Upper lobe of left lung (tissue), 4 donors: Measurements from ENCODE around the gene DDX1.

ENCODE experiments used
- EP300 ChIP-seq, 4 donors: sonication (generic); formaldehyde crosslinking; IDR thresholded peaks; one replicate each; pipeline ENCODE4 v1.5.1; 2017; ENCODE audit warnings: antibody characterized with exemption in 4 of 4, control low read depth in 2 of 4
- POLR2A ChIP-seq, 4 donors: fragments of 450-650 bp; IDR thresholded peaks; one replicate each; pipeline ENCODE4 v1.5.1; 2016 to 2017; ENCODE audit warnings: antibody characterized with exemption in 4 of 4, mild to moderate bottlenecking in 2 of 4
- POLR2AphosphoS5 ChIP-seq, 2 donors: sonication (generic); formaldehyde crosslinking; IDR thresholded peaks; one replicate each; pipeline ENCODE4 v1.5.1; 2017; ENCODE audit warnings: antibody characterized with exemption in 2 of 2
- TF ChIP-seq, protein P1 (sequence below), 6 experiments: fragments of 450-650 bp in 4 of 6; fragments of 200-600 bp in 2 of 6; sonication (generic) in 2 of 6; IDR thresholded peaks; one replicate each; pipeline ENCODE4 v1.5.1; 2016 to 2019; ENCODE audit warnings: antibody characterized with exemption in 6 of 6

GRCh38 chr2:15562354-15563031, 29.2 kb upstream of the DDX1 start:
- TF ChIP-seq, protein P1, sequence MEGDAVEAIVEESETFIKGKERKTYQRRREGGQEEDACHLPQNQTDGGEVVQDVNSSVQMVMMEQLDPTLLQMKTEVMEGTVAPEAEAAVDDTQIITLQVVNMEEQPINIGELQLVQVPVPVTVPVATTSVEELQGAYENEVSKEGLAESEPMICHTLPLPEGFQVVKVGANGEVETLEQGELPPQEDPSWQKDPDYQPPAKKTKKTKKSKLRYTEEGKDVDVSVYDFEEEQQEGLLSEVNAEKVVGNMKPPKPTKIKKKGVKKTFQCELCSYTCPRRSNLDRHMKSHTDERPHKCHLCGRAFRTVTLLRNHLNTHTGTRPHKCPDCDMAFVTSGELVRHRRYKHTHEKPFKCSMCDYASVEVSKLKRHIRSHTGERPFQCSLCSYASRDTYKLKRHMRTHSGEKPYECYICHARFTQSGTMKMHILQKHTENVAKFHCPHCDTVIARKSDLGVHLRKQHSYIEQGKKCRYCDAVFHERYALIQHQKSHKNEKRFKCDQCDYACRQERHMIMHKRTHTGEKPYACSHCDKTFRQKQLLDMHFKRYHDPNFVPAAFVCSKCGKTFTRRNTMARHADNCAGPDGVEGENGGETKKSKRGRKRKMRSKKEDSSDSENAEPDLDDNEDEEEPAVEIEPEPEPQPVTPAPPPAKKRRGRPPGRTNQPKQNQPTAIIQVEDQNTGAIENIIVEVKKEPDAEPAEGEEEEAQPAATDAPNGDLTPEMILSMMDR (IDR thresholded peaks at IDR 0.05) = no peak
- TF ChIP-seq POLR2AphosphoS5 (IDR thresholded peaks at IDR 0.05) (no peak), POLR2A (IDR thresholded peaks at IDR 0.05) (no peak), EP300 (IDR thresholded peaks at IDR 0.05) (no peak)
